ENCODE results near the gene PAQR8. TPM values are rescaled to one million over a fixed set of nuclear protein-coding genes. Genes with fewer than 3 reads are reported as not detected.

Gene PAQR8
- total and polyA plus RNA-seq, 2 of the 4 experiments (the other 2 are of a cell fraction), result 1.4 to 1.6 TPM

- BruUV-seq (replicated peaks), result no TSS peak
- no peak overlapping the region for H3K4me3 ChIP-seq (ENCODE audit: insufficient read depth, low read depth, low read length)
- H3K9me1 ChIP-seq (ENCODE audit: insufficient read depth, low read length), result no peaks in the 10 kb centered on the region; the same call in 1 of the 2 replicates
- ChIA-PET CTCF (no interaction called here), POLR2A (ENCODE audit: unreplicated experiment) (no interaction called here)
- H2BK20ac ChIP-seq (ENCODE audit: low read depth, low read length), result no peak overlapping the region
- no peak overlapping the region for H3K27ac ChIP-seq (ENCODE audit: insufficient read depth, low read length)
- H2AK5ac ChIP-seq (ENCODE audit: low read depth, low read length), result no peak overlapping the region
- dilution Hi-C loops (cut with HindIII; ENCODE audit: low sequenced_read_pairs, unreplicated experiment) (no loop called here), intact Hi-C loops (cut with micrococcal nuclease) (no loop called here), in situ Hi-C loops (cut with MboI; ENCODE audit: low sequenced_read_pairs) (no loop called here)
- H3K23ac ChIP-seq (ENCODE audit: low read depth, low read length), result no peak overlapping the region
- H4K20me1 ChIP-seq (ENCODE audit: insufficient read depth, low read length), result no peaks in the 10 kb centered on the region
- no peak overlapping the region for H4K5ac ChIP-seq (ENCODE audit: low read depth, low read length)
- peaks cover 2% of the 10 kb centered on the region; the same call in 1 of the 2 replicates for H3K36me3 ChIP-seq (ENCODE audit: control insufficient read depth, insufficient read depth, low read length)
- no peak overlapping the region for H2BK120ac ChIP-seq (ENCODE audit: low read depth, low read length)
- no peak overlapping the region for H3K9ac ChIP-seq (ENCODE audit: low read depth, low read length)
- no peaks in the 10 kb centered on the region for H3K27me3 ChIP-seq (ENCODE audit: control insufficient read depth, insufficient read depth, low read length)
- H3K4ac ChIP-seq (ENCODE audit: low read depth, low read length), result no peak overlapping the region
- ATAC-seq (ENCODE audit: low read depth) (no peak), DNase-seq (no peak)
- no peak overlapping the region for H3K56ac ChIP-seq (ENCODE audit: extremely low read depth, insufficient read depth, low read length)
- no peak overlapping the region for H4K8ac ChIP-seq (ENCODE audit: low read depth in 2 of 2, low read length in 2 of 2)
- no peak overlapping the region for H3K4me2 ChIP-seq (ENCODE audit: low read depth, low read length)
- H2BK15ac ChIP-seq (ENCODE audit: low read depth, low read length), result no peak overlapping the region
- no peak overlapping the region for H4K91ac ChIP-seq (ENCODE audit: insufficient read depth, low read depth, low read length)
- H3K4me1 ChIP-seq (ENCODE audit: control insufficient read depth, insufficient read depth, low read length), result no peaks in the 10 kb centered on the region
- H3K18ac ChIP-seq (ENCODE audit: low read depth, low read length), result no peak overlapping the region
- no peak overlapping the region for H2BK5ac ChIP-seq (ENCODE audit: low read depth, low read length, poor library complexity, severe bottlenecking)
- no peak overlapping the region for H3K14ac ChIP-seq (replicated peaks; ENCODE audit: low read depth, low read length)
- WGBS, 2 experiments (ENCODE audit: extremely low coverage in 2 of 2, insufficient read length in 1 of 2), result 100% methylated on average over 1 of the region's 4 CpGs; no CpG with 5 or more reads in 1 of the 2 experiments
- no peak overlapping the region for H2AK9ac ChIP-seq (replicated peaks; ENCODE audit: low read depth, low read length, poor library complexity)
- H3K9me3 ChIP-seq (ENCODE audit: control insufficient read depth, insufficient read depth, low read length), result no peaks in the 10 kb centered on the region
- no peak for TF ChIP-seq FOS (IDR thresholded peaks at IDR 0.05; ENCODE audit: low read depth, low read length)
- no peak for TF ChIP-seq RFX5 (IDR thresholded peaks at IDR 0.05; ENCODE audit: low read depth, low read length)
- no peak for TF ChIP-seq CHD1 (IDR thresholded peaks at IDR 0.05; ENCODE audit: low read depth, low read length)
- TF ChIP-seq USF2 (IDR thresholded peaks at IDR 0.05; ENCODE audit: low read depth, low read length), result no peak
- TF ChIP-seq BHLHE40 (IDR thresholded peaks at IDR 0.05; ENCODE audit: low read depth, low read length), result no peak
- no peak for TF ChIP-seq CTCF (conservative IDR thresholded peaks at IDR 0.05; ENCODE audit: low read depth, low read length)
- TF ChIP-seq MAFK (IDR thresholded peaks at IDR 0.05; ENCODE audit: low read depth, low read length), result no peak
- TF ChIP-seq CEBPB (IDR thresholded peaks at IDR 0.05; ENCODE audit: low read depth, low read length), result no peak
- TF ChIP-seq SMC3 (IDR thresholded peaks at IDR 0.05; ENCODE audit: low read depth, low read length), result no peak
- no peak for TF ChIP-seq POLR2A (IDR thresholded peaks at IDR 0.05; ENCODE audit: low read depth, low read length)
- no peak for TF ChIP-seq NFE2L2 (IDR thresholded peaks at IDR 0.05; ENCODE audit: low read depth, low read length)
- TF ChIP-seq ELK1 (IDR thresholded peaks at IDR 0.05; ENCODE audit: borderline replicate concordance, low read depth, low read length), result no peak
- no peak for TF ChIP-seq RAD21 (IDR thresholded peaks at IDR 0.05; ENCODE audit: low read length)
- TF ChIP-seq RCOR1 (IDR thresholded peaks at IDR 0.05; ENCODE audit: insufficient replicate concordance, low read length), result no peak
- TF ChIP-seq MXI1 (IDR thresholded peaks at IDR 0.05; ENCODE audit: borderline replicate concordance, low read depth, low read length), result no peak
- no peak for TF ChIP-seq MAZ (IDR thresholded peaks at IDR 0.05; ENCODE audit: borderline replicate concordance, low read depth, low read length)
- H2AFZ ChIP-seq (replicated peaks; ENCODE audit: low read length, poor library complexity), result no peak overlapping the region
- peaks cover 0 to 2% of the 10 kb centered on the region in 2 experiments; a peak in 1 of 4 replicates for H3K79me1 ChIP-seq (ENCODE audit: low read depth in 1 of 2, low read length in 2 of 2)
Measured at GRCh38 chr6:52374247-52374646, 12.3 kb downstream of the PAQR8 start.
